GM18861 (cell line): ENCODE data around the gene IRAK3.
"Not testable (repeated sequence)": the region's sequence is repeated elsewhere in the genome, so short reads cannot be mapped to it uniquely, and the experiment has no call there.

Experiments
- ATAC-seq: cut with Tn5 transposase; IDR thresholded peaks from one replicate; pipeline ENCODE4 v1.9.1; 2021; ENCODE audit not compliant: unreplicated experiment

IRAK3 gene

DNA sequence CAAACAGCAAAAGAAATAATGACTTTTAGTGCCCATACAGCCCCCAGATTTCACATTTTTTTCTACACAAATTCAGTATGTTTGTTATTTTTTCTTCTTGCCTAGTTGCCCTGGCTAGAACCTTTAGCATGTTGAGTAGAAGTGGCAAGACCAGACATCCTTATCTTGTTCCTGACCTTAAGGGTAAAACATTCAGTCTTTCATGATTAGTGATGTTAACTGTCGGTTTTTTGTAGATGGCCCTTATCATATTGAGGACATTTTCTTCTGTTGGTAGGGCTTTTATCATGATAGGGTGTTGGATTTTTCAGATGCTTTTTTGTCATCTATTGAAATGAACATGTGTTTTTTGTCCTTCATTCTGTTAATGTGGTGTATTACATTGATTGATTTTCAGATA lies 17.1 kb downstream of the IRAK3 start:
- no peak for ATAC-seq

DNA sequence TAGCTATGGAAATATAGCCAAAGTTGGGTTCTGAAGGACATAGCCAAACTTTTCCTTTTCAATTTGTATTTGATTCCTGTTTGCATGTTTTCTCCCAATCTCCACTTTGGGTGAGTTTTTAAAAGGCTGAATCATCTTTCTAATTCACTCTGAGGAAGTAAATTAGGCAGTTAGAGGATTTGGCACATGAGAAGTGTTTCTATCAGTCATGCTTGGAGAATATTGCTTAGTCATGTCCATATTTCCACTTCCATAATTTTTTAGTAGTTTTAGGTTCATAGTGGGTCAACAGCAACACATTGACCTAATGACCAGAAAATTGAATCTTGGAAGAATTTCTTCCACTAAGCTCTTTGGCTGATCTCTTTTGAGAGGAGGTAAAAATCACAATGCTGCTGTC lies 21.8 kb downstream of the IRAK3 start:
- no peak for ATAC-seq

- ATAC-seq: not testable (repeated sequence)
These were observed 22.6 kb downstream of the IRAK3 start for GRCh38 chr12:66211573-66211972.

DNA sequence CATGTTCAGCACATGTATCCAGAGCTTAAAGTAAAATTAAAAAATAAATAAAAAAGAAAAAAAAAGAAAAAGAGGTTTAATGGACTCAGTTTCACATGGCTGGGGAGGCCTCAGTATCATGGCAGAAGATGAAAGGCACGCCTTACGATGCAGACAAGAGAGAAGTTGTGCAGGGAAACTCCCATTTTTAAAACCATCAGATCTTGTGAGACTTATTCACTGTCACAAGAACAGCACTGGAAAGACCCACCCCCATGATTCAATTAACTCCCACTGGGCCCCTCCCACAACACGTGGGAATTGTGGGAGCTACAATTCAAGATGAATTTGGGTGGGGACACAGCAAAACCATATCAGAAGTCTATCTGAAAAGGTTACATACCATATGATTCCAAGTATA lies 24.0 kb downstream of the IRAK3 start:
- ATAC-seq: not testable (repeated sequence)

DNA sequence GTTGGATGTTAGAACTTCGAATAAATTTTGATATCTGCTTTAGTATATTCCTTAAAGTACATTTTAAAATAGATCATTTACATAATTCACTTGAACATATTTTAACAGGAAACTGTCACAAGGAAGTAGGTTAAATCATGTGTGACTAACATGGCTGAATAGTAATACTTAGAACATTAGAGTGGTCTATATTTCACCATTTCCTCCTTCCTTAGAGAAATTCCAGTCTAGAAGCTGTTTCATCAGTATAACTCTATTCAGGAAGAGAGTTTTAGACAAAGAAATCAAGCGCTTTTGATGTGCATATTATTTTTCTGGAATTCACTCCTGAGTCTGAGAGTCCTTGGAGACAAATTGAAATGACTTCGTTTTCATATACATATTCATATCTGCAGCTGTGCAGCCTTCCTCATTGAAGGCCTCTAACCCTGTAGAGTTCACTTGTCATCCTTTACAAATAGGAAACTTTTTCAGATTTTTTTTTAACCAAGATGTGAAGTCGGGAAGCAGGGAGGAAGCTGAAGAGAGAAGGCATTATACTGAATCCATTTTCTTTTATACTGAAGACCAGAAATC lies 28.4 kb downstream of the IRAK3 start:
- no peak for ATAC-seq

- no peak for ATAC-seq
These were observed 39.4 kb downstream of the IRAK3 start for GRCh38 chr12:66228462-66228861.

- no peak for ATAC-seq
These were observed 43.2 kb downstream of the IRAK3 start for GRCh38 chr12:66232263-66232662.

DNA sequence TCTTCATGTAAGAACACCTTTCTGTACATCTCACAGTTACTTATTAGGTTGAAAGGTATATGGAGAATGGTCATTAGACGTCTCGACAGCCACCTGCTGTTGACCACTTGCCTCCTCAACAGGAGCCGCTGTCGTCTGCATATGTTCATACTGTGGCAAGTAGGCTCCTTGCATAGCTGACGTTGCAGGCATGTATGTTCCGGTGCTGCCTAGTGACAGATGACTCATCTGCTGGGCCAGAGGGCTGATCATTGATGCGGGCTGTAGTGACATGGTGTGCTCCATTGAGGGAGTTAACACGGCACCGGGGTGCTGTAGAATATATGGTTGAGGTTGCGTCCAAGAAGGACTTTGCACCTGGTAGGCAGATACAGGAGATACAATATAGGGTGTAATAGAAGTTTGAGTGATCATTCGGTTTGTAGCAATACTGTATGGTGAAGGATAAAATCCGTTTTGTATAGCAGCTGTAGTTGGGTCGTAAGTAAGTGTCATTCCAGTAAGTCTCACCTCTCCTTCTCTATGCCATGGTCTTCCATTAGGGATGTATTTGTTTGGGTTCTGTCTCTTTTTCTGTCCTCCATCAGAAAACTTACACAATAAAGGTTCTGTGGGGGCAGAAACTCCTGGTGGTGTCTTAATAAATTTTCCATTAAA lies 45.2 kb downstream of the IRAK3 start:
- peak; percentile 97 for ATAC-seq

DNA sequence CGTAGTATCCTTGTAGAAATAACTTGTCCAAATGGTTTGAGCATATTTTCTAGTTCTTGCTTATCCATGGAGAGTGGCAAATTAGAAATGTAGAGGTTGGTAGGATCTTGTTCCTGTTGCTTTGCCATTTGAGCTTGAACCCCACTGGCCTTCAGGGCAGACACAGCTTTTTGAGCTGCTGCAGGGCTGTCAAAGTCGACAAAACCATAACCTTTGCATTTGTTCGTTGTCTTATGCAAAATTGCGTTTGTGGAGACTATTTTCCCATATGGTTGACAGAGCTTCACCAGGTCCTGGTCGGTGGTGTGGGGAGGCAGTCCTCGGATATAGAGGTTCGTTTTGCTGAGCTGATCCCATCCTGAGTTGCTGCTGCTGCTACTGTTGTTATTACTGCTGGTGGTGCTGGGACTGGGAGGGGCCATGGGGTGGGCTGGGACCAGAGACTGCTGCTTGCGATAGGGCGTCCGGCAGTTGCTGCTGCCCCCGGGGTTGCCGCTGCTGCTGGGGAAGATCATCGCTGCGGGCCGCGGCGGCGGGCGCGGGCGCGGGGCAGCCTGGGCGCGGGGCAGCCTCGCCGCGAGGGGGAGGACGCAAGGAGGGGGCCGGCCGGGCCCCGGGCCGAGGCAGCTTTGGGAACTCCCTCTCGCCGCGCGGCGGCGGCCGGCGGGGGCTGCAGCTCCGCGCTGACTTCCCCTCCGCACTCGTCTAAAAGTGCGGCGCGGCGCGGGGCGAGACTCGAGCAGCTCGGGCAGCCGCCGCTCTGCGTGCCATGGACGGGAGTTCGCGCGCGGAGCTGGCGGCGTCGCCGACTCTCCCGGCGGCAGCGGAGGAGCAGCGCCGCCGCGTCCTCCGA lies 46.0 kb downstream of the IRAK3 start:
- ATAC-seq: peak; percentile 21

DNA sequence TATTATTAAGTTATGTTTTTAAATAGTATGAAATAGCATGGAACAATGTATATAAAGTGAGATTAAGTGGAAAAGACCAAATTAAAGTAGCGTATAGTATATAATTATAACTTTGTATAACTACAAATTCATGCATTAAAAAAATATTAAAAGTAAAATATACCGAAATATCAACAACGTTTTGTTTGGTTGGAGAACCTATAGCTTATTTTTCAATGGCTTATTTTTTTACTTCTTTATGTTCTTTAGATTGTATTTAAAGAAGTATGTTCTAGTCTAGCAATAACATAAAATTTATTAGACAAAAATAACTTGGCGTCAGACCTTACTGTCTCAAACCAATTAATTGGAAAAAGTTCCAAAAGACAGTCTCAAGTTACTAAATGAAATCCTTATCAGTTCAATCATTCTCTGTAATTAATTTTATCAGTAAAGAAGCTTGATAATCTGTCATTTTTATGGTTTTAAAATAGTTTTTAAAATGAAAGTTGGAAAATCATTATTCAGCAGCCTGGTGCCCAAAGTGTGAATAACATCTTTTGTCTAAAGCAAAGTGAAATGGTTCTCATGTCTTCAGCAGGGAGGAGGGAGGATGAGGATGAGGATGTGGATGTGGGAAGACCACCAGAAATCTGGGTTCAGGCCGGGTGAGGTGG lies 46.7 kb downstream of the IRAK3 start:
- no peak for ATAC-seq

GRCh38 chr12:66236282-66236675 lies 47.3 kb downstream of the IRAK3 start:
- ATAC-seq: not testable (repeated sequence)

DNA sequence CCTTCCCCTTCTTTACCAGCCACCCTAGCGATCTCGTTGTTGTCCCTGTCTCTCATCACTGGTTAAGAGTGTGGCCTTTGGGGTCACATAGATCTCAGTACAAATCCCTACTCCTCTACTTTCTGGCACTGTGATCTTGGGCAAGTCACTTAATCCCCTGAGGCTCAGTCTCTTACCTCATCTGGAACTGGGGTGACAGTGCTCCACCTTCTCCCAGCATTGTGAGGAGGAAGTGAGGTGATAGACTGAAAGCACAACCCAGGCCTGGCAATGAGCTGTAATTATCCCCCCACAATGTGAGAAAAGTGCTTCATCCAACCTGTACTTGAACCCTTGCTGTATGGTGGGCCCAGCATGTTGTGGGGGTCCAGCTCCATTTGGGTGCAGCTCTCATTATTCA lies 48.0 kb downstream of the IRAK3 start:
- ATAC-seq: no peak

- no peak for ATAC-seq
These were observed 48.6 kb downstream of the IRAK3 start for GRCh38 chr12:66237505-66238175.

DNA sequence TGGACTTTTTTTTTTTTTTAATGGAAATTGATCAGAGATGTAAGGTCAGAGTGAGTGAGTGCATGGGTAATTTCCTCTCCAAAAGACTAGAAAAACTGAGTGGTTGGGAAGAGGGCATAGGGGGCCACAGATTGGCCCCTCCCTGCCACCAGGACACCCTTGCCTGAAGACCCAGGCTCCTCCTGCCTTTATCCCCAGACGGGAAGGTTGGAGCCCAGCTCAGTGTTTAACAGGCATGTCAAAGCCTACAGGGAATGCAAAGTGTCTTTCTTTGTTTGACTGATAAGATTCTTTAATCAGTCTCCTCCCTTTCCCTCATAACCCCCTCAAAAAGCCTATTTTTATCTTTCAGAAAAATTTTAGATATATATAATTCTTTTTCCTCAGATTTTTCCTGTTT lies 50.3 kb downstream of the IRAK3 start:
- no peak for ATAC-seq

- no peak for ATAC-seq
These were observed 51.2 kb downstream of the IRAK3 start for GRCh38 chr12:66240096-66240820.

GRCh38 chr12:66241061-66242043 lies 52.3 kb downstream of the IRAK3 start:
- ATAC-seq: no peak

DNA sequence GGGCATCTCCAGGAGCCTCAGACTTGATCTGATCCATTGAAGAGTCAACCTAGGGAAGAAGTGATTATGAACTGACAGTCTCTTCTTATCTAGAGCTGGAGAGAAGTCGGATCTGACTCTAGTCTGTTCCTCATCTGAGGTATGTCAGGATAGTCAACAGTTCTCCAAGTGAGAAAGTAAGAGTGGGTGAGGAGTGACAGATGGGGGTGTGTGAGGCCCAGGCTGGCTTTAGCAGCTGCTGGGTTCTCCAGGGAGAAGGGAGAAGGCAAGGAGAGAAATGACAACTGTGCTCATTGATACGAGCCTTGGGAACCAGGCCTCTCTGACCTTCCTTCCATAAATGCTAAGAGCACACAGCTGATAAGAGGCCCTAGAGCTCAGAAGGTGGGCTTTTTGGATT lies 53.3 kb downstream of the IRAK3 start:
- no peak for ATAC-seq

GRCh38 chr12:66243911-66244310 lies 54.9 kb downstream of the IRAK3 start:
- ATAC-seq: no peak

DNA sequence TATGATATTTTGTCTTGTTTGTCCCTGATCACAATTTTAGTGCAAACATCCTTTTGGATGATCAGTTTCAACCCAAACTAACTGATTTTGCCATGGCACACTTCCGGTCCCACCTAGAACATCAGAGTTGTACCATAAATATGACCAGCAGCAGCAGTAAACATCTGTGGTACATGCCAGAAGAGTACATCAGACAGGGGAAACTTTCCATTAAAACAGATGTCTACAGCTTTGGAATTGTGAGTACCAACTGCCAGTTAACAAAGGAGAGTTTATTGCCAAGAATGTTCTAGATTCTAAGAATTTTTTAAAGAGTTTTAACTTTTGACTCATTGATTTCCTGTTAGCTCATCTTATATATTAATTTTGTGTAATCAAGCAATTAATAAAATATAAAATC lies 55.4 kb downstream of the IRAK3 start:
- no peak for ATAC-seq
